HL-60 (cell line): ENCODE measurements around the gene MAPK1.
A peak's percentile ranks its signal among the peaks of the same experiment; 100 is the strongest.
"Not testable (repeated sequence)": the region's sequence is repeated elsewhere in the genome, so short reads cannot be mapped to it uniquely, and the experiment has no call there.

Experiments
- DNase-seq, 2 experiments: peaks; one replicate each; pipeline ENCODE4 v3.0.0-alpha.2; 2010 to 2020; ENCODE audit warnings: low read depth in 1 of 2, low spot score in 1 of 2
- H3K27ac ChIP-seq: fragments of 250-450 bp; sonication (Bioruptor Pico); replicated peaks from 2 replicates; pipeline ENCODE4 v1.5.1; 2020; ENCODE audit warnings: mild to moderate bottlenecking, moderate library complexity
- H3K27me3 ChIP-seq: fragments of 250-450 bp; sonication (Bioruptor Pico); 2 replicates; pipeline ENCODE4 v1.5.1; 2021; ENCODE audit warnings: mild to moderate bottlenecking, moderate library complexity; ENCODE audit not compliant: insufficient read depth, poor library complexity, severe bottlenecking
- H3K4me3 ChIP-seq: replicated peaks from 2 replicates; pipeline ENCODE4 v1.5.1; 2011; ENCODE audit warnings: mild to moderate bottlenecking, control low read depth, low read length; ENCODE audit not compliant: insufficient read depth
- GABPA ChIP-seq: IDR thresholded peaks from 2 replicates; pipeline ENCODE4 v1.6.1; 2012; ENCODE audit warnings: low read depth
- POLR2AphosphoS5 ChIP-seq: IDR thresholded peaks from 2 replicates; pipeline ENCODE4 v1.6.1; 2012; ENCODE audit warnings: low read depth
- SPI1 ChIP-seq: IDR thresholded peaks from 2 replicates; pipeline ENCODE4 v1.6.1; 2012; ENCODE audit warnings: low read depth, mild to moderate bottlenecking, borderline replicate concordance
- TF ChIP-seq, protein P1 (sequence below): IDR thresholded peaks from 2 replicates; pipeline ENCODE4 v1.6.1; 2012; ENCODE audit warnings: low read depth; ENCODE audit not compliant: insufficient replicate concordance
- TF ChIP-seq, protein P2 (sequence below): IDR thresholded peaks from one replicate; pipeline ENCODE4 v1.5.1; 2011; ENCODE audit warnings: low read length, control low read depth, inconsistent platforms; ENCODE audit not compliant: insufficient read depth

Gene MAPK1

GRCh38 chr22:21818487-21819182, 48.8 kb downstream of the MAPK1 start:
- TF ChIP-seq, protein P1, sequence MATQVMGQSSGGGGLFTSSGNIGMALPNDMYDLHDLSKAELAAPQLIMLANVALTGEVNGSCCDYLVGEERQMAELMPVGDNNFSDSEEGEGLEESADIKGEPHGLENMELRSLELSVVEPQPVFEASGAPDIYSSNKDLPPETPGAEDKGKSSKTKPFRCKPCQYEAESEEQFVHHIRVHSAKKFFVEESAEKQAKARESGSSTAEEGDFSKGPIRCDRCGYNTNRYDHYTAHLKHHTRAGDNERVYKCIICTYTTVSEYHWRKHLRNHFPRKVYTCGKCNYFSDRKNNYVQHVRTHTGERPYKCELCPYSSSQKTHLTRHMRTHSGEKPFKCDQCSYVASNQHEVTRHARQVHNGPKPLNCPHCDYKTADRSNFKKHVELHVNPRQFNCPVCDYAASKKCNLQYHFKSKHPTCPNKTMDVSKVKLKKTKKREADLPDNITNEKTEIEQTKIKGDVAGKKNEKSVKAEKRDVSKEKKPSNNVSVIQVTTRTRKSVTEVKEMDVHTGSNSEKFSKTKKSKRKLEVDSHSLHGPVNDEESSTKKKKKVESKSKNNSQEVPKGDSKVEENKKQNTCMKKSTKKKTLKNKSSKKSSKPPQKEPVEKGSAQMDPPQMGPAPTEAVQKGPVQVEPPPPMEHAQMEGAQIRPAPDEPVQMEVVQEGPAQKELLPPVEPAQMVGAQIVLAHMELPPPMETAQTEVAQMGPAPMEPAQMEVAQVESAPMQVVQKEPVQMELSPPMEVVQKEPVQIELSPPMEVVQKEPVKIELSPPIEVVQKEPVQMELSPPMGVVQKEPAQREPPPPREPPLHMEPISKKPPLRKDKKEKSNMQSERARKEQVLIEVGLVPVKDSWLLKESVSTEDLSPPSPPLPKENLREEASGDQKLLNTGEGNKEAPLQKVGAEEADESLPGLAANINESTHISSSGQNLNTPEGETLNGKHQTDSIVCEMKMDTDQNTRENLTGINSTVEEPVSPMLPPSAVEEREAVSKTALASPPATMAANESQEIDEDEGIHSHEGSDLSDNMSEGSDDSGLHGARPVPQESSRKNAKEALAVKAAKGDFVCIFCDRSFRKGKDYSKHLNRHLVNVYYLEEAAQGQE, result no peak
- TF ChIP-seq POLR2AphosphoS5 (no peak), GABPA (no peak), SPI1 (peak; percentile 14; the same call in 1 of the 2 replicates)
- Histone ChIP-seq H3K27me3 (no peaks in the 10 kb centered on the region), H3K4me3 (no peak overlapping the region), H3K27ac (peak overlapping the region; percentile 93)
- DNase-seq, result peak in 1 of 2 experiments; percentile 72

- peak overlapping the region; percentile 93 for H3K27ac ChIP-seq
- not testable (repeated sequence) for H3K27me3 ChIP-seq, H3K4me3 ChIP-seq, DNase-seq
These were observed 50.0 kb downstream of the MAPK1 start for GRCh38 chr22:21817497-21817853.

- peak; percentile 88 to 92 for DNase-seq
- H3K27ac ChIP-seq, result peak overlapping the region; percentile 93
- peak; percentile 51 for TF ChIP-seq POLR2AphosphoS5
- TF ChIP-seq, protein P1, result no peak
- H3K27me3 ChIP-seq, result no peaks in the 10 kb centered on the region
- no peak overlapping the region for H3K4me3 ChIP-seq
These were observed 50.5 kb downstream of the MAPK1 start for GRCh38 chr22:21816787-21817496.

GRCh38 chr22:21816472-21816786, 51.0 kb downstream of the MAPK1 start:
- Histone ChIP-seq H3K4me3 (no peak overlapping the region), H3K27me3 (no peaks in the 10 kb centered on the region), H3K27ac (peak overlapping the region; percentile 93)
- DNase-seq, result no peak
- TF ChIP-seq GABPA (no peak), SPI1 (no peak), POLR2AphosphoS5 (no peak)
- TF ChIP-seq, protein P1, result no peak
- TF ChIP-seq, protein P2, sequence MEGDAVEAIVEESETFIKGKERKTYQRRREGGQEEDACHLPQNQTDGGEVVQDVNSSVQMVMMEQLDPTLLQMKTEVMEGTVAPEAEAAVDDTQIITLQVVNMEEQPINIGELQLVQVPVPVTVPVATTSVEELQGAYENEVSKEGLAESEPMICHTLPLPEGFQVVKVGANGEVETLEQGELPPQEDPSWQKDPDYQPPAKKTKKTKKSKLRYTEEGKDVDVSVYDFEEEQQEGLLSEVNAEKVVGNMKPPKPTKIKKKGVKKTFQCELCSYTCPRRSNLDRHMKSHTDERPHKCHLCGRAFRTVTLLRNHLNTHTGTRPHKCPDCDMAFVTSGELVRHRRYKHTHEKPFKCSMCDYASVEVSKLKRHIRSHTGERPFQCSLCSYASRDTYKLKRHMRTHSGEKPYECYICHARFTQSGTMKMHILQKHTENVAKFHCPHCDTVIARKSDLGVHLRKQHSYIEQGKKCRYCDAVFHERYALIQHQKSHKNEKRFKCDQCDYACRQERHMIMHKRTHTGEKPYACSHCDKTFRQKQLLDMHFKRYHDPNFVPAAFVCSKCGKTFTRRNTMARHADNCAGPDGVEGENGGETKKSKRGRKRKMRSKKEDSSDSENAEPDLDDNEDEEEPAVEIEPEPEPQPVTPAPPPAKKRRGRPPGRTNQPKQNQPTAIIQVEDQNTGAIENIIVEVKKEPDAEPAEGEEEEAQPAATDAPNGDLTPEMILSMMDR, result no peak
